Fibroblast of pulmonary artery (primary cell): ENCODE results near the gene FRMD4A.

Experiments
- DNase-seq: peaks from one replicate; pipeline ENCODE4 v3.0.0-alpha.2; 2010; ENCODE audit warnings: low read depth
- H3K4me3 ChIP-seq: replicated peaks from 2 replicates; pipeline ENCODE4 v1.5.1; 2011; ENCODE audit warnings: low read depth, mild to moderate bottlenecking, control low read depth, low read length, moderate library complexity
- CTCF ChIP-seq: IDR thresholded peaks from 2 replicates; pipeline ENCODE4 v1.5.1; 2011; ENCODE audit warnings: mild to moderate bottlenecking, control low read depth, low read length, inconsistent platforms; ENCODE audit errors: missing control alignments

FRMD4A gene

DNA sequence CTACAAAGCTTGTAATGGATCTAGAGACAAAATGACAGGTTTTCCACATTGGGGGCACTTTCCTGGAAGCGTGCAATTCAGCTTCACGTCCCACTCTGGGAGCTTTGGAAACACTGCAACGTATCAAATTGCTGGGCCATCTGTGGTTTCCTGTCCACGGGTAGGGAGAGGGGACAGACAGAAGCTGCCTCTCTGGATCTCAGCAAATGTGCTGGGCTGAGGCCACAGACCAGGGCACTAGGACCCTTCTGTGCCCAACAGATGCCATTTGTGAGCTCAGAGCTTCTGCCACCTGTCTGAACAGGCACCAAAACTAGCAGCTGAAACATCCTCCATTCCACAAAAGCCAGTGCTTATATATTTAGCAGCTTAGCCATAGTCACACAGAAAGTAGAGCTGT lies 40.9 kb upstream of the FRMD4A start:
- no peak for DNase-seq
- no peak for TF ChIP-seq CTCF
- no peak overlapping the region for H3K4me3 ChIP-seq

GRCh38 chr10:14370894-14371293 lies 40.2 kb upstream of the FRMD4A start:
- no peak for DNase-seq
- no peak for TF ChIP-seq CTCF
- no peak overlapping the region for H3K4me3 ChIP-seq

GRCh38 chr10:14369906-14370305 lies 39.2 kb upstream of the FRMD4A start:
- no peak overlapping the region for H3K4me3 ChIP-seq
- no peak for TF ChIP-seq CTCF
- DNase-seq: no peak

DNA sequence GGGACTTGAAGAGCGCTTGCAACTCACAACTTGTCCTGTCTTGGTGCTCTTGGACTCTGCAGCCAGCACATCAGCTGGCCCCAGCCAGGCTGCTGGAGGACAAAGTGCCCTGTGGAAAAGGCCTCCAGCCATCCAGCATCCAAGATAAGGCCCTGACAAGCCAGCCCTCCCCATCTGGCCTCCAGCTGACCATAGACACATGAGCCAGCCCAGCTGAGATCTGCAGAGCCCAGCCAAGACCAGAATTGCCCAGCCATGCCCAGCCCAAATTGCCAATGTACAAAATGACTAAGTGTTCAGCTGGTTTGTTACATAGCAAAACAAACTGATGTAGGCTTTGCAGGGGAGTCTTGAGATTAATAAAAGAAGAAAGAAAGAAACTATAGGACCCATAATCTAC lies 36.0 kb upstream of the FRMD4A start:
- no peak for DNase-seq
- no peak for TF ChIP-seq CTCF

GRCh38 chr10:14365266-14365665 lies 34.5 kb upstream of the FRMD4A start:
- TF ChIP-seq CTCF: no peak
- no peak overlapping the region for H3K4me3 ChIP-seq
- no peak for DNase-seq

More for the DNA sequence above, 36.0 kb upstream of the FRMD4A start:
- H3K4me3 ChIP-seq: no peak overlapping the region

- no peak for TF ChIP-seq CTCF
These were observed 31.4 kb upstream of the FRMD4A start for GRCh38 chr10:14362104-14362503.

GRCh38 chr10:14360961-14361360 lies 30.2 kb upstream of the FRMD4A start:
- no peak for DNase-seq
- TF ChIP-seq CTCF: no peak
- H3K4me3 ChIP-seq: no peak overlapping the region

More at GRCh38 chr10:14362104-14362503, 31.4 kb upstream of the FRMD4A start:
- H3K4me3 ChIP-seq: no peak overlapping the region
- no peak for DNase-seq
